HG03442 (cell line): ENCODE measurements around the gene VASH2.
"Not testable (repeated sequence)": the region's sequence is repeated elsewhere in the genome, so short reads cannot be mapped to it uniquely, and the experiment has no call there.

ENCODE experiments used
- ATAC-seq: cut with Tn5 transposase; IDR thresholded peaks from one replicate; pipeline ENCODE4 v1.9.1; 2021; ENCODE audit warnings: mild to moderate bottlenecking, moderate library complexity; ENCODE audit not compliant: unreplicated experiment

VASH2 gene

DNA sequence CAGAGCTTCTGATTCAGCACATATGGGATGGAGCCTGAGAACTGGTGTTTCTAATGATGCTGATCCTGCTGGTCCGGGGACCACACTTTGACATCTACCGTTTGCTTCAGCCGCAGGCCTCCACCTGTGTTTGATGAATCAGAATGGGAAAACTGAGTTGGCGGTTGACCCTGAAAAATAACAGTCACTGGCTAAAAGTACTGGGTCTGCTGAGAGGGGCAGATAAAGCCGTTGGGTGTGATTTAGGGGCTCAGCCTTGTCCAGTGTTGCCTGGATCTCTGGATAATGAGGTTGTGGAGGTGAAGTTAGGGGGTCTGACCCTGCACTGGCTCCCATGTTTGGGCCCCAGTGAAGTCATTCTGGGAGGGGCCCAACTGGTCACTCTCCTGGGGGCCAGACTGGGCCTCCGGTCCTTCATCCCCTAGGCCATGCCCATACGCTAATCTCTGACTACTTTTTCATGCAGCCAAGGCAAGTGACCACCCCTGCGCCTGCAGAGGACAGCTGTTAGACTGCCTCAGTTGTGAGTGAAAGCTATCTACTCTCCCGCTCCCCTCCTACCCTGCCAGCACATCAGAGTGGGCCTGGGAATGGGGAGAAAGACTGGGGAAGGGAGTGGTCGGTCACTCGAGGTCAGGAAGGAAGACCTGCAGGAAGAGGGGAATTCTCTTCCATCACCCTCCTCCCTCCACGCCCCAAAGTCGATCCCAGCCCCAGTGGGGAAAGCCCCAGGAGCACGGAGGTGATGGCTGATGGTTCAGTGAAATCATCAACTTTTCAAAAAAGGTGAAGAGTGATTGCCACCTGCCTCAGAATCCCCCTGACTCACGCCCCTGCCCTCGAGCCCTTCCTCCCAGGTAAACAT is 27.7 kb downstream of the VASH2 start:
- ATAC-seq: peak; percentile 38

GRCh38 chr1:212979340-212980122 is 29.2 kb downstream of the VASH2 start:
- ATAC-seq: peak; percentile 61

DNA sequence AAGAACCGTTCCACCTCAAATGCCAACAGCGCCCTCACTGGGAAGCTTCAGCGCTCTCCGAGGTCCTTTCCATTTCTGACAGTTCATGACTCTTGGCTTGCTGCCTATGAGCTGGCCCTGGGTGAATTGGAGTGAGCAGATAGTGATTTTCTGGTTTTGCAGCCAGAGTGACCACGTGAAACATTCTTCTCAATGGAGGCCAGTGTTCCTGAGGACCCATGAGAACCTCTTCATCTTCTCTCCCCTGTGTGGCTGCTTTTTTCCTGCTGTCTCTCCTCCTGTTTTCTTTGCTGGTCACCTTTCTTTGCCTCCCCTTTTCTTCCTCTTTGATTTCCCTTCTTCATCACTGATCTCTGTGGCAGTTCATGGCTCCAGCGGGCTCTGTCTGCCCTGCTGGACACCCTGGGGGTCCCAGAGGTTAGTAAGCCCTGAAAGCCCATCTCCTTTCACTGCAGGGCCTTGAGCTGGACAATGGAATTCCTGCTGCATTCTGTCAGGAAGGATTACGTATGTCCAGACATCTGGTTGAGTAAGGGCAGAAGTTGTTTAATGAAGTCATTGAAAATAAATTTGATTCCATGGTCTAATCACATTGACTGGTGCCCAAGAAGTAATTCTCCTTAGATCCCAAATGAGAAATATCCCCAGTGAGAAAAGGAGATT is 29.9 kb downstream of the VASH2 start:
- no peak for ATAC-seq

GRCh38 chr1:212981025-212981495 is 30.7 kb downstream of the VASH2 start:
- ATAC-seq: no peak

DNA sequence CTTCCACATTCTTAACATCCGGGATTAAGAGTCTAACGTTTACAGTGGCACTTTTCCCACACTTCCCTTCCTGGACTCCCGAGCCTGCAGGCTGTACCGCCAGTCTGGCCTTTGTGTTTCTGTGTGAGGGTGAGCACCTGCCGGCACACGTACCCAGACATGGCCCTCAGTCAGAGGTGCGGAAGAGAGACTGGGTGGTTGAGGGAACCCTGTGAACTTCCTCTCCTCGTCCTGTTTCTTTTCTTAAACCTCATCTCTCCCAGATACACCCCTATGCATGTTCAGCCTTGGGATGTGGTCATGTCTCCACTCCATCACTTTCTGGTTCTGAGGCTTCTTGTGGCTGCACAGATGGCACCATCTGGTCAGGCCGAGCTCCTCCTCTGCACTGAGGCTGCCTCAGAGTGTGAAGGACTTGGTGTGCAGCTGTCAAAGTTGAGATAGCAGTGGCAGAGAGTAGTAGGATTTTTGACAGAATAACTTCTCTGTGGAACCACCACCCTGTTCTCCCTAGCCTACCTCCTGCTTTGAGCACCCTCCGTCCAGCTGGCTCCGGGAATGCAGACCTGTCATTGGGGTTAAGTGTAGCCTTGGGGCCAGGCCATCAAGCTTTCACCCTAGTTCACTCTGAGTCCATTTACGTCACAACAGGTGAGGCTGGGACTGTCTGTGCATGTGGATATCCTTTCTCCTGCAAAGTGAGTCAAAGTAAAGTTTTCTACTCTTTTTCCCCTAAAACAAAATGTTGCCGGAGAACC is 31.4 kb downstream of the VASH2 start:
- ATAC-seq: peak; percentile 55

DNA sequence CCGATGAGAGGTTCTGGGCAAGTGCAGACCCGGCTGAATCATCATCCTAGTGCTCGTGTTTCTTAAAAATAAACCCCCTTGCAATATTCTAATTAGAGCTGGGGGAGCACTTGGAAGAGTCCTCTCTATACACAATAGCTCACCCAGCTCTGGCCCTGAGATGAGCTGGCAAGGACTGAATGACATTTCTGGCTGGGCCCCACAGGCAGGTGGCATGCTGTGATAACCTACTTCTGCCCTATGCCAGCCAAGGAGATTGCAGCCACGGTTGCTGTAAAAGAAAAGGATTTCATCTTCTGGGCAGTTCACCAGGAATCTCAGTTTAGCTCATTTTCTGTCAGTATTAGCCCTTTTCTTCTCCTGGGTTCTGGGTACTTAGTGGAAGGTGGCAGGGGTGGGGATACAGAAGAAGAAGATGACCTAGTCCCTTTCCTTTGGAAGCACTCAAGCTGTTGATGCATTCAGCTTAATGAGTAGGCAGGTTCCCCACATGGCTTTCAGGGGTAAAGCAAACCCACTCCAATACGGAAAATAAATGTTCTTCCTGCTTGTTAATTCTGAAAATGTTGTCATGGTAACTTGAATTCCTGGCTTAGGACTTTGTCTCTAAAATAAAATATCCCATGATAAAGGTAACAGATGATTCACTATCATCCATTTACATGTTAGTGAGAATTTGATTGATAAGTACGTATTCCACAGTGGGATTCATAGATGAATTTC is 32.2 kb downstream of the VASH2 start:
- no peak for ATAC-seq

GRCh38 chr1:212983482-212983881 is 33.1 kb downstream of the VASH2 start:
- ATAC-seq: no peak

- ATAC-seq: no peak
Measured at GRCh38 chr1:212984522-212985291, 34.4 kb downstream of the VASH2 start.

- no peak for ATAC-seq
Measured at GRCh38 chr1:212986551-212986950, 36.2 kb downstream of the VASH2 start.

- ATAC-seq: no peak
Measured at GRCh38 chr1:212987702-212988322, 37.5 kb downstream of the VASH2 start.

DNA sequence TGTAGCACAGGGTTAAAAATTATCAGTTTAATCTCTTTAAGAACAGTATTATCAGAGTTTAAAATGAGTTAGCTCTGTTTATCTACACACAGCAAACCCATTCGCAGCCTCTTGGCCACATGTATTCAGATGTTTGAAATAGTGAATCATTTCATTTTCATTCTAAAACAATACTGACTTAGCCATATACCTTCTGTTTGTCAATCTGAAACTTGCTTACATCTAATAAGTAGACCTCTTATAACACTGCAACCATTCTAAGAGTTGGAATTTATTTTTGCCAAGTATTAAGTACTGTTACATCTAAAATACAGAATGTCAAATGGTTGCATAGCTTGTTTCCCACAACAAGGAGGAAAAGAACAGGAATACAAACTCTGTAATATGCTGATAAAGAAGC is 39.9 kb downstream of the VASH2 start:
- no peak for ATAC-seq

- not testable (repeated sequence) for ATAC-seq
Measured at GRCh38 chr1:212993960-212994359, 43.6 kb downstream of the VASH2 start.

DNA sequence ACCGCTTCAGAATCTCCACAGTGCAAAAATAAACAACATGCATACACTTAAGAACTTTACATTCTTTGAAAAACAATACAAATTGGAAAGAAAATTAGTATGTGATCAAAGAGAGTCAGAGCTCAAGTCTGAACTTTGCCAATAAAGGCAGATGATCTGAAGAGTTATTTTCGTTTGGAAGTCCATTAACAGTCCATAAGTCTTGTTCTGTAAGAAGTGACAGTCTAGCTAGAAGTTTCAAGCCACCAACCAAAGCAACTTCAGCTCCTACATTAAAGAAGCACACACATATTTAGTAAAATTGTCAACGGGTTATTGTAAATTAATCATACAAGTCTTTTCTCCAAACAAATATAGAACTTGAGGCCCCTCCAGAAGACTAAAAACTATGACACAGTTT is 44.6 kb downstream of the VASH2 start:
- no peak for ATAC-seq

DNA sequence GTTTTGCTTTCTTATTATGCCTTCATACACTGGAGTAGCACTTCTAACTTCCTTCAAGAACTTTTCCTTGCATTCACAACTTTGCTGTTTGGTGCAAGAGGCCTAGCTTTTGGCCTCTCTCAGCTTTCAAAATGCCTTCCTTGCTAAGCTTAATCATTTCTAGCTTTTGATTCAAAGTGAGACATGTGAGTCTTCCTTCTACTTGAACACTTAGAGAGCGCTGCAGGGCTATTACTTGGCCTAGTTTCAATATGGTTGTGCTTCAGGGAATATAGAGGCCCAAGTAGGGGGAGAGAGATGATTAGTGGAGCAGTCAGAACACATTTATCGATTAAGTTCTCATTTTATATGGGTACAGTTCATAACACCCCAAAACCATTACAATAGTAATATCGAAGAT is 52.9 kb downstream of the VASH2 start:
- ATAC-seq: peak; percentile 76

DNA sequence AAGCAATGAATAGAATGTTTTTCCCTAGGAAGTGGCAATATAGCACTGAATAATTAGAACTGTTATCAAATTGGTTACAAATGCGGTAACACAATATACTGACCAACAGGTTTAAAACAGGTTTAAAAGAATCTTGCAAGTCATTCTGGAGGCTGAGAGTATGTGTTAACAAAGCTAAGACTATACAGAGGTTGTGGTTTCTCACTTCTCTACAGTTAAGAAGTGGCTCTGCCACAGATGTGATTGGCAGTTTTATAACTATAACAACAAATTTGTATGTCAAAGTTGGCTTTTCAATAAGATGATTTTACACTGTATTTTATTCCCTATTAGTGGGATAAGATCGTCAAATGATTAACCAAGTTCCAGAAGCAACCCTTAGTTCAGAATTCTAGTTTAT is 58.2 kb downstream of the VASH2 start:
- ATAC-seq: peak; percentile 86

DNA sequence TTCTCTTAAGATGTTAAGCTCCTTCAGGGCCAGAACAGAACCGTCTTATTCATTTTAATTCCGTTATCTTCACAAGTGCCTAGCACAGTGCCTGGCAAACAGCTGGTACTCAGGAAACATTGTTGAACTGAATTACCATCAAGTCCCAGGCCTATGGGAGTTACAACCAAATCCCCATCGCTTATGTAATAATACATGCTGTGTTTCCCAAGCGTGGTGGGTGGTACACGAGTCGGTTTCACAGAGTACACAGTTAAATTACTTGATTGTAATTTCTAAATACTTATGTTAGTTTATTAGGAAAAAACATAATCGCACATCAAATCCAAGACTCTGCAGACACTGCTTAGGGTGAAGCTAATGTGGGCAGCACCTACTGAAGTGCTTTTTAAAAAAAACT is 64.3 kb downstream of the VASH2 start:
- ATAC-seq: no peak

GRCh38 chr1:213015099-213016050 is 65.0 kb downstream of the VASH2 start, which contains the start of gene ANGEL2:
TSS of gene ANGEL2 (minus strand) at chr1:213015867. CDS start at chr1:213015671, 196 bp downstream.
- ATAC-seq: peak; percentile 95
